ENCODE results near the gene LCN12.

The LCN12 gene

GRCh38 chr9:136945333-136946227 is 6.5 kb upstream of the LCN12 start:
- DNase-seq (ENCODE audit: low spot score): no peak

DNA sequence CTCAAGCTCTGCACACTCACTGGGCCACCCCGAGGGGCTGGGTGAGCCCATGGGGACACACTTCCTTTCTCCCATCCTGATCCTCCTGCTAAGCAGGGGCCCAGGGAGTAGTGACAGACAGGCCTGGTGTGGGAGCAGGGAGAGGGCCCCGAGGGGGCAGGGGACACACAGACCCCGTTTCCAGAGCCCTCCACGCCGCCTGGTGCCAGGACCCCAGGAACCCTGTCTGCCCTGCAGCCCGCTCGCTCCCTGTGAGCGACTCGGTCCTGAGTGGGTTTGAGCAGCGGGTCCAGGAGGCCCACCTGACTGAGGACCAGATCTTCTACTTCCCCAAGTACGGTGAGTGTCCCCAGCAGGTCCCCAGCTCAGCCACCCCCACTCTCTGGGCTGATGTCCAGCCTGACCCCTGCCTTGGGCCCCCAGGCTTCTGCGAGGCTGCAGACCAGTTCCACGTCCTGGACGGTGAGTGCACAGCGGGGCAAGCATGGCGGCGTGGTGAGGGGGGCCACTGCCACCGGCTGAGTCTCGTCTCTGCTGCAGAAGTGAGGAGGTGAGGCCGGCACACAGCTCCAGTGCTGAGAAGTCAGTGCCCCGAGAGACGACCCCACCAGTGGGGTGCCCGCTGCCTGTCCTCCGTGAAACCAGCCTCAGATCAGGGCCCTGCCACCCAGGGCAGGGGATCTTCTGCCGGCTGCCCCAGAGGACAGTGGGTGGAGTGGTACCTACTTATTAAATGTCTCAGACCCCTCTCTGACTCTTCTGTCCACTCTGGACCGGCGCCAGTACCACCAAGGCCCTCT is 5.6 kb upstream of the LCN12 start:
- no peak for DNase-seq (ENCODE audit: low spot score)

DNA sequence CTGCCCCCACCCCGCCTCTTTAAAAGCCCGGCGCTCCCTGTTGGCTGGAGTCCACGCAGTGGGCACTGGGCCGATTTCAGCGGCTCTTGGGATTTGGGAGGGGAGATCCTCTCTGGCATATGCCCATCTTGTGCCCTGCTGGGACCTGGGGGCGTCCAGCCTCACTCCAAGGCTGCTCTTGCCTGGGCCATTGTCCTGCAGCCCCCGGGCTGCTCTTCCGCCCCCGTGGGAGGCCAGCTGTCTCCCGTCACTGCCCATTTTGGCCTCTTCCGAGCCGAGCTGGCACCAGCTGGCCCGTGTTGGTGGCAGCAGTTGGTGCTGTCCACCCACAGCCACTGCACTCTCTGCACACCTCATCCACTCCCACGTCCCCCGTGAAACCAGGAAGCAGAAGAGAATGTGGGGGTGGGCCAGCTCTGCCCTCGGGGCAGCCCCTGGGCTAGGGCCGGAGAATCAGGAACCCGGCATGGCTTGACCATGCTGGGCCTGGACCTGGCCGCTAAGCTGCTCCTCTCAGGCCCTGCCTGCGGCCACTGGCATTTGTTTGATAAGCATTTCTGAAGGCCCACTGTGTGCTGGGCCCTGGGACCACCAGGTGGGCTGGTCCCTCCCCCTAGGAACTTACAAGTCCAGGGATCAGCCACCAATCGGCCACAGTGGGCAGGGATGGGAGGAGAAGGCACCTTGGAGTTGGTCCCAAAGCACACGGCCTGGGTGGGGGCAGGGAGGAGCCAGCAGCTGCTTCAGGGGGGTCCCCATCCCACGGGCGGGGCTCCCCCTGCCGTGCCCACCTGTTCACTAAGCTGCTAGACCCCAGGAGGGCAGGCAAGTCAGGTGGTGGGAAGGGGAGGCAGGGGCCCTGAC is 4.8 kb upstream of the LCN12 start:
- no peak for DNase-seq (ENCODE audit: low spot score)

GRCh38 chr9:136947955-136948510 is 4.0 kb upstream of the LCN12 start:
- no peak for DNase-seq (ENCODE audit: low spot score)

GRCh38 chr9:136949239-136949816 is 2.7 kb upstream of the LCN12 start:
- no peak for DNase-seq (ENCODE audit: low spot score)

- DNase-seq (ENCODE audit: low spot score): peak; percentile 95
Measured at GRCh38 chr9:136949817-136950655, 2.0 kb upstream of the LCN12 start.

GRCh38 chr9:136950656-136951276 is 1.3 kb upstream of the LCN12 start:
- DNase-seq (ENCODE audit: low spot score): no peak

DNA sequence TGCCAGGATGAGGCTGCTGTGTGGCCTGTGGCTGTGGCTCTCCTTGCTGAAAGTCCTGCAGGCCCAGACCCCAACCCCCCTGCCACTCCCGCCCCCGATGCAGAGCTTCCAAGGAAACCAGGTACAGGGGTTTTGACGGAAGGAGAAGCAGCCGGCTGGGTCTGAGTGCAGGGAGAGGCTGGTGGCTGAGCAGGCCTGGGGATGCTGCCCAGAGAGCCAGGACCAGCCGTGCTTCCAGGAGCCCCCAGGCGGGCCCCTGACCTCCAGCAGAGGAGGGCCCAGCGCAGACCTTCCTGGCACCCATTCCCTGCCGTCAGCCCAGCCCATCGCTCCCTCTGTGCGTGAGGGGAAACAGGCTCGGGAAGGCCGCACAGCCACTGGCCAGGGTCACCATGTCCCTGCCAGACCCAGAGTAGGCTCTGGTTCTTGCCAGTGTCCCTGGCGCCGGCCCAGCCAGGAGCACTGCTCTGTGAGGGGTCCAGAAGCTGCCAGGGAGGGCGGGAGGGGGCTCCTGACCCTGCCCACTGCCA is 313 bp downstream of the LCN12 start:
- DNase-seq (ENCODE audit: low spot score): no peak

GRCh38 chr9:136952876-136953770 is 1.1 kb downstream of the LCN12 start:
- DNase-seq (ENCODE audit: low spot score): no peak

GRCh38 chr9:136953771-136954269 is 1.7 kb downstream of the LCN12 start:
- no peak for DNase-seq (ENCODE audit: low spot score)

GRCh38 chr9:136954270-136955083 is 2.4 kb downstream of the LCN12 start:
- DNase-seq (ENCODE audit: low spot score): no peak

- no peak for DNase-seq (ENCODE audit: low spot score)
Measured at GRCh38 chr9:136955202-136955942, 3.3 kb downstream of the LCN12 start.

DNA sequence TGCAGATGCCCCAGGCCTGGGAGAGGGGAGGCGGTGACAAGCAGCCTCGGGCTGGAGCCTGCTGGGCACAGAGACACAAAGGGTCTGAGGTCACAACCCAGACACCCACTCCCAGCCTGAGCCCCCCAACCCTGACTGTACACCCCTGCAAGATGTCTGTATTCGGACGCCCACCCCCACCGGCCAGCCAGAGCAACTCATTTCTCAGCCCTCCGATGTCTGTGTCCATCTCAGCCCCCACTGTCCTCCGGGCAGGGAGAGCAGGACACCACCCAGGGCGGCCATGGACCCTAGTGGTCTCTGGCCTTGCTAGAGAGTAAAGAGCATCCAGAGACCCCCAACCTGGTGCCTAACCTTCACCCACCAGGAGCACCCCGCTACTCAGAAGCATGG is 3.9 kb downstream of the LCN12 start:
- DNase-seq (ENCODE audit: low spot score): no peak

DNA sequence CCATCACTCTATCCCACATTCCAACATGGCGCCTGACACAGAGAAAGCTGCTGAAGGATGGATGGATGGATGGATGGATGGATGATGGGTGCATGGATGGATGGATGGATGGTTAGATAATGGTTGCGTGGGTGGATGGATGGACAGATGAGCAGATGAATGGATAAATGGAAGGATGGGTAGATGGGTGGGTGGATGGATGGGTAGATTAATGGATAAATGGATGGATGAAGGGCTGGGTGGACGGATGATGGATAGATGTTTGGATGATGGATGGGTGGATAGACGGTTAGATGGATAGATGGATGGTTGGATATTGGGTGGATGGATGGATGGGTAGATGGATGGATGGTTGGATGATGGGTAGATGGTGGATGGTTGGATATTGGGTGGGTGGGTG is 4.5 kb downstream of the LCN12 start:
- no peak for DNase-seq (ENCODE audit: low spot score)

- no peak for DNase-seq (ENCODE audit: low spot score)
Measured at GRCh38 chr9:136957461-136957860, 5.4 kb downstream of the LCN12 start.

- DNase-seq (ENCODE audit: low spot score): no peak
Measured at GRCh38 chr9:136957901-136958300, 5.8 kb downstream of the LCN12 start.

DNA sequence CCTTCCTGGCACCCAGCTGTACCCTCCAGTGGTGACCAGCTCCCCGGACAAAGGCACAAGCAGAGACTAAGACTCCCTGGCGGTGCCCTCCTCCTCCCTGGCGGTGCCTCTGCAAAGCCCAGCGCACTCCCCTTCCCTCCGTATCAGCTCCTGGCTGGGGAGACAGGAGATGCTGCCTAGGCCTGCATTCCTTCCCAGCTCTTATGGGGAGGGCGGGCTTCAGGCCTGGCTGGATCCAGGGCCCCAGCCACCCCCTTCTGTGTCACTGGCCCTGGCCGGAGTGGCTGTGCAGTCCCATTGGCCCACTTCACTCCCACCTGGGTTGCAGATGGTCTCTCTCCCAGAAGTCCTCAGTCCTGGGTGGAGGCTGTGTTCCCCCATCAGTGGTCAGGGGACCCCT is 6.4 kb downstream of the LCN12 start:
- DNase-seq (ENCODE audit: low spot score): no peak

Measured in COLO829 (cell line).